ENCODE results near the gene EPHB2.

GRCh38 chr1:22850681-22851080 is 140.0 kb downstream of the EPHB2 start:
- TF ChIP-seq, protein P1, sequence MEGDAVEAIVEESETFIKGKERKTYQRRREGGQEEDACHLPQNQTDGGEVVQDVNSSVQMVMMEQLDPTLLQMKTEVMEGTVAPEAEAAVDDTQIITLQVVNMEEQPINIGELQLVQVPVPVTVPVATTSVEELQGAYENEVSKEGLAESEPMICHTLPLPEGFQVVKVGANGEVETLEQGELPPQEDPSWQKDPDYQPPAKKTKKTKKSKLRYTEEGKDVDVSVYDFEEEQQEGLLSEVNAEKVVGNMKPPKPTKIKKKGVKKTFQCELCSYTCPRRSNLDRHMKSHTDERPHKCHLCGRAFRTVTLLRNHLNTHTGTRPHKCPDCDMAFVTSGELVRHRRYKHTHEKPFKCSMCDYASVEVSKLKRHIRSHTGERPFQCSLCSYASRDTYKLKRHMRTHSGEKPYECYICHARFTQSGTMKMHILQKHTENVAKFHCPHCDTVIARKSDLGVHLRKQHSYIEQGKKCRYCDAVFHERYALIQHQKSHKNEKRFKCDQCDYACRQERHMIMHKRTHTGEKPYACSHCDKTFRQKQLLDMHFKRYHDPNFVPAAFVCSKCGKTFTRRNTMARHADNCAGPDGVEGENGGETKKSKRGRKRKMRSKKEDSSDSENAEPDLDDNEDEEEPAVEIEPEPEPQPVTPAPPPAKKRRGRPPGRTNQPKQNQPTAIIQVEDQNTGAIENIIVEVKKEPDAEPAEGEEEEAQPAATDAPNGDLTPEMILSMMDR (conservative IDR thresholded peaks at IDR 0.05; ENCODE audit: low read length) = no peak
- TF ChIP-seq EZH2phosphoT487 (IDR thresholded peaks at IDR 0.05; ENCODE audit: borderline replicate concordance, low read depth, low read length) = no peak
